ENCODE results near the gene MAP7.

- TF ChIP-seq GATA3 (IDR thresholded peaks at IDR 0.05; ENCODE audit: low read depth, low read length): no peak
- TF ChIP-seq GATA2 (IDR thresholded peaks at IDR 0.05; ENCODE audit: low read depth, low read length): no peak
These were observed 66.3 kb downstream of the MAP7 start for GRCh38 chr6:136483906-136484305.
